NCI-H187 treated with DMSO at 0.1 percent for 48 hours (cell line): ENCODE measurements around the gene SLC25A24.
A peak's percentile ranks its signal among the peaks of the same experiment; 100 is the strongest.
"Not testable (repeated sequence)": the region's sequence is repeated elsewhere in the genome, so short reads cannot be mapped to it uniquely, and the experiment has no call there.

Experiments used
- DNase-seq: peaks from one replicate; lab custom pipeline; 2025; lab: John Stamatoyannopoulos, UW

The SLC25A24 gene

GRCh38 chr1:108199781-108200686 is at the start of gene SLC25A24:
SLC25A24 (minus strand) TSS chr1:108200343; CDS start chr1:108200138, 205 bp downstream.
- no peak for DNase-seq

GRCh38 chr1:108243976-108244375 is 43.8 kb upstream of the SLC25A24 start, which contains the start of gene NBPF4:
NBPF4 (minus strand) TSS chr1:108244076; CDS start chr1:108243761, 315 bp downstream.
- not testable (repeated sequence) for DNase-seq

GRCh38 chr1:108239426-108239825 is 39.3 kb upstream of the SLC25A24 start:
- not testable (repeated sequence) for DNase-seq

- DNase-seq, result not testable (repeated sequence)
These were observed 35.2 kb upstream of the SLC25A24 start for GRCh38 chr1:108235308-108235707.

GRCh38 chr1:108232183-108232582 is 32.0 kb upstream of the SLC25A24 start:
- not testable (repeated sequence) for DNase-seq

GRCh38 chr1:108229976-108230375 is 29.8 kb upstream of the SLC25A24 start:
- DNase-seq, result not testable (repeated sequence)

- DNase-seq, result not testable (repeated sequence)
These were observed 27.6 kb upstream of the SLC25A24 start for GRCh38 chr1:108227772-108228171.

GRCh38 chr1:108226855-108227254 is 26.7 kb upstream of the SLC25A24 start:
- DNase-seq, result not testable (repeated sequence)

- DNase-seq, result not testable (repeated sequence)
These were observed 23.1 kb upstream of the SLC25A24 start for GRCh38 chr1:108223226-108223625.

- DNase-seq, result not testable (repeated sequence)
These were observed 17.5 kb upstream of the SLC25A24 start for GRCh38 chr1:108217515-108218174.

- DNase-seq, result not testable (repeated sequence)
These were observed 16.9 kb upstream of the SLC25A24 start for GRCh38 chr1:108217007-108217406.

GRCh38 chr1:108216028-108216890 is 16.1 kb upstream of the SLC25A24 start:
- not testable (repeated sequence) for DNase-seq

- not testable (repeated sequence) for DNase-seq
These were observed 14.7 kb upstream of the SLC25A24 start for GRCh38 chr1:108214641-108215465.

GRCh38 chr1:108211014-108211413 is 10.9 kb upstream of the SLC25A24 start:
- no peak for DNase-seq

GRCh38 chr1:108209456-108210108 is 9.4 kb upstream of the SLC25A24 start:
- no peak for DNase-seq

- no peak for DNase-seq
These were observed 8.7 kb upstream of the SLC25A24 start for GRCh38 chr1:108208724-108209446.

GRCh38 chr1:108203582-108203981 is 3.4 kb upstream of the SLC25A24 start:
- DNase-seq, result not testable (repeated sequence)

GRCh38 chr1:108201687-108202086 is 1.5 kb upstream of the SLC25A24 start:
- DNase-seq, result no peak

GRCh38 chr1:108200687-108201051 is 526 bp upstream of the SLC25A24 start:
- DNase-seq, result peak; percentile 22

- DNase-seq, result no peak
These were observed 897 bp downstream of the SLC25A24 start for GRCh38 chr1:108199201-108199691.
